Activated CD8-positive, alpha-beta memory T cell treated with anti-CD3 and anti-CD28 coated beads for 4 hours (primary cell): Measurements from ENCODE around the gene MICB.
"Not testable (repeated sequence)": the region's sequence is repeated elsewhere in the genome, so short reads cannot be mapped to it uniquely, and the experiment has no call there.

ENCODE experiments used
- DNase-seq, 2 donors: peaks; one replicate each; pipeline ENCODE4 v3.0.0-alpha.2; 2020; ENCODE audit warnings: low read depth in 2 of 2

Gene MICB

GRCh38 chr6:31509036-31509435, 11.1 kb downstream of the MICB start:
- not testable (repeated sequence) for DNase-seq

- DNase-seq, result no peak
These were observed 12.1 kb downstream of the MICB start for GRCh38 chr6:31510007-31510406.

GRCh38 chr6:31513456-31514165, 15.7 kb downstream of the MICB start:
- DNase-seq, result no peak

GRCh38 chr6:31521835-31522234, 23.9 kb downstream of the MICB start:
- no peak for DNase-seq

- DNase-seq, result no peak
These were observed 27.6 kb downstream of the MICB start for GRCh38 chr6:31525553-31525931.

GRCh38 chr6:31525932-31526591, 28.1 kb downstream of the MICB start:
- no peak for DNase-seq

GRCh38 chr6:31528307-31528777, 30.4 kb downstream of the MICB start:
- no peak for DNase-seq

- no peak for DNase-seq
These were observed 30.9 kb downstream of the MICB start, which contains the start of gene MCCD1 for GRCh38 chr6:31528821-31529328. Gene MCCD1, plus strand, starts transcription at chr6:31528962. Its CDS starts 53 bp downstream, at chr6:31529015.

- no peak for DNase-seq
These were observed 31.6 kb downstream of the MICB start for GRCh38 chr6:31529329-31530150.

GRCh38 chr6:31530659-31531058, 32.7 kb downstream of the MICB start:
- DNase-seq, result no peak

- DNase-seq, result no peak
These were observed 33.2 kb downstream of the MICB start for GRCh38 chr6:31531162-31531561.

GRCh38 chr6:31531771-31532643, 34.1 kb downstream of the MICB start:
- DNase-seq, result no peak

- DNase-seq, result no peak
These were observed 34.9 kb downstream of the MICB start for GRCh38 chr6:31532644-31533454.

- no peak for DNase-seq
These were observed 35.5 kb downstream of the MICB start for GRCh38 chr6:31533455-31533841.

GRCh38 chr6:31534011-31534410, 36.1 kb downstream of the MICB start:
- DNase-seq, result no peak

- no peak for DNase-seq
These were observed 36.6 kb downstream of the MICB start for GRCh38 chr6:31534521-31535040.

- no peak for DNase-seq
These were observed 37.8 kb downstream of the MICB start for GRCh38 chr6:31535538-31536324.

- DNase-seq, result no peak
These were observed 41.0 kb downstream of the MICB start for GRCh38 chr6:31538805-31539400.

- no peak for DNase-seq
These were observed 42.7 kb downstream of the MICB start for GRCh38 chr6:31540640-31541039.
